ENCODE results near the gene ATAD3A.
"Not testable (repeated sequence)": the region's sequence is repeated elsewhere in the genome, so short reads cannot be mapped to it uniquely, and the experiment has no call there.

ATAD3A gene

GRCh38 chr1:1509465-1509850, 2.5 kb upstream of the ATAD3A start:
- H3K36me3 Mint-ChIP-seq; H3K4me3 Mint-ChIP-seq; ATAC-seq; H3K27ac Mint-ChIP-seq; H3K9me3 Mint-ChIP-seq; DNase-seq (ENCODE audit: low spot score in 2 of 2): not testable (repeated sequence)
- peaks cover 28% of the 10 kb centered on the region for H3K4me1 Mint-ChIP-seq

GRCh38 chr1:1510912-1511532, 940 bp upstream of the ATAD3A start:
- no peaks in the 10 kb centered on the region for H3K9me3 Mint-ChIP-seq
- peak overlapping the region; percentile 82 for H3K4me3 Mint-ChIP-seq
- H3K27ac Mint-ChIP-seq, result peak overlapping the region; percentile 94
- peak in 1 of 2 donors; percentile 61 for DNase-seq (ENCODE audit: low spot score in 2 of 2)
- no peak for ATAC-seq
- H3K36me3 Mint-ChIP-seq, result peaks cover 8% of the 10 kb centered on the region
- peaks cover 19% of the 10 kb centered on the region for H3K4me1 Mint-ChIP-seq

- ATAC-seq (peak; percentile 20), DNase-seq (ENCODE audit: low spot score in 2 of 2) (peak in 1 of 2 donors; percentile 61)
- H3K4me1 Mint-ChIP-seq, result peaks cover 19% of the 10 kb centered on the region
- H3K36me3 Mint-ChIP-seq, result peaks cover 16% of the 10 kb centered on the region
- H3K27ac Mint-ChIP-seq, result peak overlapping the region; percentile 94
- peak overlapping the region; percentile 82 for H3K4me3 Mint-ChIP-seq
- not testable (repeated sequence) for H3K9me3 Mint-ChIP-seq
Measured at GRCh38 chr1:1512425-1512824, 463 bp downstream of the ATAD3A start.

GRCh38 chr1:1513675-1514074, 1.7 kb downstream of the ATAD3A start:
- not testable (repeated sequence) for DNase-seq (ENCODE audit: low spot score in 2 of 2); ATAC-seq; H3K27ac Mint-ChIP-seq; H3K9me3 Mint-ChIP-seq
- H3K4me1 Mint-ChIP-seq, result peaks cover 19% of the 10 kb centered on the region
- H3K4me3 Mint-ChIP-seq, result peak overlapping the region; percentile 82
- H3K36me3 Mint-ChIP-seq, result peaks cover 25% of the 10 kb centered on the region

GRCh38 chr1:1514376-1514775, 2.4 kb downstream of the ATAD3A start:
- H3K4me3 Mint-ChIP-seq; H3K9me3 Mint-ChIP-seq; ATAC-seq; H3K27ac Mint-ChIP-seq; DNase-seq (ENCODE audit: low spot score in 2 of 2): not testable (repeated sequence)
- H3K36me3 Mint-ChIP-seq, result peaks cover 27% of the 10 kb centered on the region
- peaks cover 19% of the 10 kb centered on the region for H3K4me1 Mint-ChIP-seq

GRCh38 chr1:1516923-1517322, 5.0 kb downstream of the ATAD3A start:
- Mint-ChIP-seq H3K4me1 (peaks cover 12% of the 10 kb centered on the region), H3K36me3 (peaks cover 46% of the 10 kb centered on the region)
- H3K4me3 Mint-ChIP-seq, result not testable (repeated sequence)

GRCh38 chr1:1517973-1518620, 6.1 kb downstream of the ATAD3A start:
- H3K36me3 Mint-ChIP-seq, result peaks cover 56% of the 10 kb centered on the region
- no peak overlapping the region for H3K4me3 Mint-ChIP-seq
- ATAC-seq, result no peak
- peaks cover 12% of the 10 kb centered on the region for H3K4me1 Mint-ChIP-seq
- DNase-seq (ENCODE audit: low spot score in 2 of 2), result no peak
- H3K27ac Mint-ChIP-seq, result no peak overlapping the region
- H3K9me3 Mint-ChIP-seq, result no peaks in the 10 kb centered on the region

More at GRCh38 chr1:1516923-1517322, 5.0 kb downstream of the ATAD3A start:
- not testable (repeated sequence) for H3K27ac Mint-ChIP-seq; ATAC-seq; H3K9me3 Mint-ChIP-seq; DNase-seq (ENCODE audit: low spot score in 2 of 2)

GRCh38 chr1:1518621-1519007, 6.7 kb downstream of the ATAD3A start:
- H3K36me3 Mint-ChIP-seq, result peaks cover 61% of the 10 kb centered on the region

GRCh38 chr1:1519805-1520505, 8.0 kb downstream of the ATAD3A start:
- H3K27ac Mint-ChIP-seq; H3K4me3 Mint-ChIP-seq; H3K9me3 Mint-ChIP-seq; ATAC-seq; H3K4me1 Mint-ChIP-seq; DNase-seq (ENCODE audit: low spot score in 2 of 2): not testable (repeated sequence)
- H3K36me3 Mint-ChIP-seq, result peaks cover 67% of the 10 kb centered on the region

More at GRCh38 chr1:1518621-1519007, 6.7 kb downstream of the ATAD3A start:
- DNase-seq (ENCODE audit: low spot score in 2 of 2); H3K4me3 Mint-ChIP-seq; H3K27ac Mint-ChIP-seq; H3K9me3 Mint-ChIP-seq; ATAC-seq; H3K4me1 Mint-ChIP-seq: not testable (repeated sequence)

- Mint-ChIP-seq H3K9me3 (no peaks in the 10 kb centered on the region), H3K36me3 (peaks cover 70% of the 10 kb centered on the region), H3K4me3 (no peak overlapping the region), H3K27ac (no peak overlapping the region), H3K4me1 (no peaks in the 10 kb centered on the region)
- DNase-seq (ENCODE audit: low spot score in 2 of 2), result no peak
- no peak for ATAC-seq
Measured at GRCh38 chr1:1521331-1521730, 9.4 kb downstream of the ATAD3A start.

GRCh38 chr1:1522536-1522935, 10.6 kb downstream of the ATAD3A start:
- H3K4me1 Mint-ChIP-seq; ATAC-seq; H3K9me3 Mint-ChIP-seq; DNase-seq (ENCODE audit: low spot score in 2 of 2); H3K27ac Mint-ChIP-seq; H3K4me3 Mint-ChIP-seq: not testable (repeated sequence)
- H3K36me3 Mint-ChIP-seq, result peaks cover 71% of the 10 kb centered on the region

- H3K36me3 Mint-ChIP-seq, result peaks cover 72% of the 10 kb centered on the region
- not testable (repeated sequence) for H3K9me3 Mint-ChIP-seq; H3K27ac Mint-ChIP-seq; ATAC-seq; DNase-seq (ENCODE audit: low spot score in 2 of 2); H3K4me3 Mint-ChIP-seq; H3K4me1 Mint-ChIP-seq
Measured at GRCh38 chr1:1523226-1523625, 11.3 kb downstream of the ATAD3A start.

GRCh38 chr1:1523651-1524050, 11.7 kb downstream of the ATAD3A start:
- not testable (repeated sequence) for H3K9me3 Mint-ChIP-seq; ATAC-seq; H3K4me3 Mint-ChIP-seq; H3K27ac Mint-ChIP-seq; DNase-seq (ENCODE audit: low spot score in 2 of 2); H3K4me1 Mint-ChIP-seq
- H3K36me3 Mint-ChIP-seq, result peaks cover 72% of the 10 kb centered on the region

GRCh38 chr1:1524750-1525383, 12.9 kb downstream of the ATAD3A start:
- DNase-seq (ENCODE audit: low spot score in 2 of 2); H3K4me3 Mint-ChIP-seq; H3K9me3 Mint-ChIP-seq; H3K4me1 Mint-ChIP-seq; ATAC-seq; H3K27ac Mint-ChIP-seq: not testable (repeated sequence)
- peaks cover 81% of the 10 kb centered on the region for H3K36me3 Mint-ChIP-seq

GRCh38 chr1:1526476-1526875, 14.5 kb downstream of the ATAD3A start:
- ATAC-seq; DNase-seq (ENCODE audit: low spot score in 2 of 2); H3K4me1 Mint-ChIP-seq; H3K4me3 Mint-ChIP-seq; H3K27ac Mint-ChIP-seq; H3K9me3 Mint-ChIP-seq: not testable (repeated sequence)
- peaks cover 79% of the 10 kb centered on the region for H3K36me3 Mint-ChIP-seq

Data from stimulated activated effector memory CD8-positive, alpha-beta T cell treated with anti-CD3 and anti-CD28 coated beads, Interleukin-12 subunit alpha, Interleukin-12 subunit beta, amount 100 ng/mL, for 72 hours (primary cell).